HG02981 (cell line): Measurements from ENCODE around the gene GPSM3.

Experiments
- ATAC-seq: cut with Tn5 transposase; IDR thresholded peaks from one replicate; pipeline ENCODE4 v1.9.1; 2021; ENCODE audit warnings: mild to moderate bottlenecking, moderate library complexity; ENCODE audit not compliant: unreplicated experiment

The GPSM3 gene

DNA sequence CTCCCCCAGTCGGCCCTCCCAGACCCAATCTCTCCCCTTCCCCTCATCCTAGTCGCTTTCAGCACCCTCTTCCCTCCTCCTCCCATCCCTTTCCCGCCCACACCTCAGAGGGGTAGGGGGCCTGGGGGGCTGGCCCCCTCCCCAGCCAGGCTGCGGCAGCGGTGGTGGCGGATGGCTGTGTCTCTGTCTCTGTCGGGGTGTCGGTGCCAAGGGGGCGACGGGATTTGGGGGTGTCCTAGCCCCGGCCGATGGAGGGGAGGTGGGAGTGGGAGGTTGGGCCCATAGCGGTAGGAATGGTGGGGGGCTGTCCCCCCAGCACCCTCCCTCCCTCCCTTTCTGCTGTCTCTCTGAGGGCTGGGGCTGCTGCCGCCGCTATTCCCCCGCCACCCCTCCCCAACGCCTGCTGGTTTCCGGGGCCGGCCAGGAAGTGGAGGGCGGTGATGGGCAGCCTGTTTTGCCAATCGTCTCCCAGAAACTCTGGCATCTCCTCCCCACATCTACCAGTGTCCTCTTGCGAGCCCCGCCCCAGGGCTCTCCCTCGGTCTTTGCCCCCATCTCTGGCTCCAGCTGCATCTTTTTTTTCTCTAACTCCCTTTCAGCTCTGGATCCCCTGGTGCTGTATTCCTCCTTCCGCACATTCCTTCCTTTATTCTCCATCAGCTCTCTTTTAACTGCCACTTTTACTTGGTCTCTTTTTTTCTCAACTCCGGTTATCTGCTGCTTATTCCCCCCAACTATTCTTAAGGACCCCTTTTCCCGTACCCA lies 16.6 kb downstream of the GPSM3 start, which contains the start of gene AGPAT1:
AGPAT1 (minus strand) TSS at position 374 of the 765 bp plus-strand sequence. CDS start 4,588 bp downstream, outside the sequence.
- no peak for ATAC-seq

DNA sequence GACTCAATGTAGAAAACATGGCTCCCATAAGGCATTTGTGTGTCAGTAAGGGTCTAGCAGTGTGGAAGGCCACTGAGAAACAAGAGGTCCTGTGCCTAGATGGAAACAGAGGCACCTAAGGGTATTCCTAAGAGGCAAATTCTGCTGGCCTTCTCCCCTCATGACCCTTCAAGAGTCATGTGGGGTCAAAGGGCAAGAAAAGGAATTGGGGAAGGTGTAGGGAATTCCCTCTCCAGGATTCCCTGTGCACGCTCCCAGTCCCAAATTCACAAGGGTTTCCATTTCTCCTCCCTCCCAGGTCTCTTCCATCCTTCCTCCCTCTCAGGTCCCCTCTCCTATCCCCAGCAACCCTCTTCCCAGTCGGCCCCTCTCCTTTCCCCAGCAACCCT lies 17.1 kb downstream of the GPSM3 start:
- ATAC-seq, result no peak

DNA sequence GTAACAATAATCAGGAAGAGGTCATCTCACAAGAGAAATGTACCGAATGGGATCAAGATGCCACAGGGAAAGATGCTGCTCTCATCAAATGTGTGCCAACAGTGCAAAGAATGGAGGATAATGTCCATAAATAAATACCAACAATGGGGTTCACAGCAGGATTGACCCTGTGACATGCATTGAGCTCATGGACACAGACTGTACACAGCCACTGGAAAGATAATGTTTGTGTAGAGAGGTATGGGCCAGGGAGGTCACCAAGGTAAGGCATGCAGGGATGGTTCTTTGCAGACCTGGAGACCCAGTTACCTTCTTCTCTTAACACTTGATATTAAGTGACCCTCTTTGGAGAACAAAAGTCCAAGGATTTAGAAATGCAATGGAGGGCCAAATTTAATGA lies 18.0 kb downstream of the GPSM3 start:
- no peak for ATAC-seq

DNA sequence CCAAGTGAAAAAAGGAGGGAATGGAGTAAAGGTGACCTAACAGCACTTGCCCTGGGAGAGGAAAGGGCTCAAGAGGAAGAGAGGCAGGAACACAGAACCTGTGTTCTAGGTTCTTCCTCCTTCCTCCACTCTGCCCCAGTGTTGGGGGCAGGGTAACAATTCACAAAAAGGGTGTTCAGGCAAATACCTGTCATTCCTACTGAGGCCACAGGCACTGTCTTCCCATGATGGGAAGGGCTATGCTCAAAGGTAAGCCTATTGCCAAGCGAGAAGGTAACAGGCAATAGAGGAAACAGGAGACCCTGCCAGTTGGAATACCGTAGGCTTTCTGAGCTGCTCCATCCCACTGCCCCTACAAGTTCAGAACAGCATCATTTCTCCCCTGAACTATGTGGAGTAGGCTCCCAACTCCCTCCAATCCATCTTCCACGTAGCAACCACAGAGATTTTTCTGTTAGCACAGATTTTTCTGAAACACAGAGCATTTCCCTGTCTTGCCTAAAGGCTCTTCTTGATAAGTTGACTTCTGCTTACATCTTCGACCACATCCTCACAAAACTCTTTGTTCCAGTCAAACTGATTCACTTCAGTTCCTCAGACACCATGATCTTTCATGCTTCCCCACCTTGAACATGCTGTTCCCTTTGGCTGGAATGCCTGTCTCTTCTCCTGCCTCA lies 19.3 kb downstream of the GPSM3 start:
- ATAC-seq, result no peak

DNA sequence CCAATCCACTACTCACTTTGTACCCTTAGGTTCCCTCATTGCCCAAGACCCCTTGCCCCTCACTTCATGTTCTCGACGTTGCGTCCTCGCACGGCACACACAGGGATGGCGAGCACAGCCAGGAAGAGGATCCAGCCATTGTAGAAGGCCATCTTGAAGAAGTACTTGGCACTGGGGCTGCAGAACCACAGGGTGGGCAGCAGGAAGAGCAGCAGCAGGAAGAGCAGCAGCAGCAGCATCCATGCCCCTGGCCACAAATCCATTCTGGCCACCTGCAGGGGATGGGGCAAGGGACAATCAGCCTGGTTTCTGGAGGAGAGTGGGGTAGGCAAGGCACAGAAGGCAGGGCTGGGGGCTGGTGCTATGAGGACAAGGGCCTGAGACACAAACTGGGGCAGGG lies 21.2 kb downstream of the GPSM3 start:
- ATAC-seq, result no peak

DNA sequence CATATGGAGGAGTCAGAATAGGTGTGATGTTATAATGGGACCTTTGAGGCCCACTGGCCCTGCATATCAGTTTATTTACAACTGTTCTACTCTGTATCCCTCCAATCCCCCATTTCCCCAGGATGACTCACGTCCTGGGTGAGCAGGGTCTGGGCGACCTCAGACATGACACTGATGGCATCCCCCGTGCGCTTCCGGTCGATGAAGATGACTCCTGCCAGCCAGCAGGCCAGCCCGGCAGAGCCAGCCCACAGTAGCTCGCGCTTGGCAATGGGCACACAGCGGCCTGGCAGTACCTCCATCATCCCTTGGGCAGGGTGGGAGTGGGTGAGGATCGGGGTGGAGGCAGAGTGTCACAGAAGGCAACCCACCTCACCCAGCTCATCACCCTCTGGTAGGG lies 22.1 kb downstream of the GPSM3 start:
- ATAC-seq, result no peak

DNA sequence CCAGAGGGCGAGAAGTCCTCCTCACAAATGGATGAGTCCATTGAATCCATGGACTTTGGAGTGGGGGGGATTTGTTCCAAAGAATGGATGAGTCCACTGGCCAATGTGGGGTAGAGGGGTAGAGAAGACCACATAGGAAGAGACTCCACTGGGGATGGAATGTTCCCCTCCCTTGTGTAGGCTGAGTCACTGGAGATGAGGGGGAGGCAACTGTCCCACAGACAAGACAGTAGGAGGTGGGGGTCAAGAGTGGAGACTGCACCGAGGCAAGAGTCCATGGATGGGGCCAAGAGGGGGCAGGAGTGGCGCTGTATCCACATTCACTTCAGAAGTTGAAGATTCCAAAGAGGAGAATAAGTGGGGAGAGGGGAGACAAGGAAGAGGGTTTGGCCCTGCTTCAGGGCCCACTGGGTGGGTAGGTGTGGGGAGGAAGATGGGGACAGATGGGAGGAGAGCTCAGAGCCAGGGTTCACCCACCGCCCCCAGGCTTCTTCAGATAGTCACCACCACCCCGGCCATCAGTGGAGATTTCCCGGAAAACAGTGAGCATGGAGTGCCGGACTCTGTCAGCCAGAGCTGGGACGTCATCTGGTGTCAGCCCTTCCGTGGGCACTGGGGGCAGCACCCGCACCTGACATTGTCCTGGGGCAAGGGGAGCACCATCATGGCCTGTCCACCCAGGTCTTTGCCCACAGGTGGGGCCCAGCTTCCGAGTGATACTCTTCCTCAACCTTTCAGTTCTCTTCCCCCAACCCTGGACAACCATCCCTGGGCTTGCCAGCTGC lies 23.4 kb downstream of the GPSM3 start:
- no peak for ATAC-seq

DNA sequence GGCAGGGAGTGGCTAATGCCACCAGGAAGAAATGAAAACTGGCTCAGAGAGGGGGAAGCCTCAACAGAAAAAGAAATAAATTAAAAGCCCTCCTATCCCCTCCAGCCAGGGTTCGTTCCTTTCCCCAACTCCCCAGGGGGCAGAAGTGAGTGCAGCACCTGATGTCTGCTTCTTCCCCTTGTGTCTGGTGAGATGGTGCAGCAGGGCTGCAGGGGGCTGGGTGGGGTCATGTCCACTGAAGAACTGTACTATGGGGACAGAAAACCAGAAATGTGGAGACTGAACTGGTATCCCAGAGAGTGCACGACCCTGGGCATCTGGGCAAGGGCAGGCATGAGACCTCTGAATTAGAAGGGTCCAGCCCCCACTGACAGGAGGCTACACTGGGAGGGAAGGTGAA lies 24.1 kb downstream of the GPSM3 start:
- ATAC-seq, result no peak

DNA sequence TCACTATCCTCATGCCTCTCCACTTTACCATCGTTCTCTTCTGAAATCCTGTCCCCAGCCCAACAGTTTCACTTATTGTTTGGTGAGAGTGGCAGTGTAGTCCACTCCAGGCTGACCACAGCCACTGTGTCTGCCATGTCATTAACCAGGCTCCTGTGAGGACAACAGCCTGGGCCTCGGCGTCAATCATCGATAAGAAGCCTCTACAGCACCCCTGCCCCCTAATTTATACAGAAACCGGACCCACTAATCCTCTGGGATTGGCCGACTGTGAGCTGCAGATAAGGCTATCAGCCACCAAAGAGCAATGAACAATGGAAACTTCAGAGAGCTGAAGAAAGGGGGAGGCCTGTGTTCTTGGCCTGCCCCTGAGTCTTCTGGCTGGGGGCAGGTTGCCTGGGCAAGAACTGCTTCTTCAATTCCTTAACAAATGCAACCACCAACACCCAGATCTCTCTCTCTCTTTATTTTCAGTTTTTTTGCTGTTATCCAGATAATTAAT lies 24.6 kb downstream of the GPSM3 start:
- ATAC-seq, result no peak

DNA sequence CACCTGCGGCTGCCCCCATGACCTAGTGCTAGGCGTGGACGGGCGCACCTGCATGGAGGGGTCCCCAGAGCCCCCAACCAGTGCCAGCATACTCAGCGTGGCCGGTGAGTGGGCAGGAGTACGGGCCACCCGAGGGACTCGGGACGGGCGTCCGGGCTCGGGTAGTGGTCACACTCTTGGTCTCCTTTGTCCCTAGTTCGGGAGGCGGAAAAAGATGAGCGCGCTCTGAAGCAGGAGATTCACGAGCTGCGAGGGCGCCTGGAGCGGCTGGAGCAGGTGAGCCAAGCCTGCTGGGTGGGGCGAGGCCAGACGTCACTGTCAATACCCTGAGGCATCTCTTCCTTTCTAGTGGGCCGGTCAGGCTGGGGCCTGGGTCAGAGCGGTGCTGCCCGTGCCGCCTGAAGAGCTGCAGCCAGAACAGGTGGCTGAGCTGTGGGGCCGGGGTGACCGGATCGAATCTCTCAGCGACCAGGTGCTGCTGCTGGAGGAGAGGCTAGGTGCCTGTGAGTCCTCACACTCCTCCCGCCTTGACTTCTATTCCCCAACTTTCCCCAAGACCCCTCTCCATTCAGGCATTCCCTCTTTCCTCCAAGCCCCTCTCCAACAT lies 25.2 kb downstream of the GPSM3 start:
- no peak for ATAC-seq

DNA sequence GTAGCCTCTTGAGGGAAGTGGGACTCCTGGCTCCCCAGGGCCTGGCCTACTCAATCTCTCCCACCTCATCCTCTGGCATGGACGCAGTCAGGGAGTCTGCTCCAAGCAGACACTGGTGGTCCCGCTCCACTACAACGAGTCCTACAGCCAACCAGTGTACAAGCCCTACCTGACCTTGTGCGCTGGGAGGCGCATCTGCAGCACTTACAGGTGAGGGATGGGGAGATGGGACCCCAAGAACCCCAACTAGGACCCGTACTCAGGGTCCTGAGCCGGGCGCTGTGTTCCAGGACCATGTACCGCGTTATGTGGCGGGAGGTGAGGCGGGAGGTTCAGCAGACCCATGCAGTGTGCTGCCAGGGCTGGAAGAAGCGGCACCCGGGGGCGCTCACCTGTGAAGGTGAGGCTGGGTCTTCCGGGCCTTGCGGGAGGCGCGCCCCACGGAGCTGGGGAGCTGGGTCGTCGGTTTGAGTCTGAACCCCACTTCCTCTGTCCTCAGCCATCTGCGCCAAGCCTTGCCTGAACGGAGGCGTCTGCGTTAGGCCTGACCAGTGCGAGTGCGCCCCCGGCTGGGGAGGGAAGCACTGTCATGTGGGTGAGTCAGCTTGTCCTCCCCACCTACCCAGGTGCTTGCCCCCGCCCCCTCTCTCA lies 25.9 kb downstream of the GPSM3 start:
- no peak for ATAC-seq

DNA sequence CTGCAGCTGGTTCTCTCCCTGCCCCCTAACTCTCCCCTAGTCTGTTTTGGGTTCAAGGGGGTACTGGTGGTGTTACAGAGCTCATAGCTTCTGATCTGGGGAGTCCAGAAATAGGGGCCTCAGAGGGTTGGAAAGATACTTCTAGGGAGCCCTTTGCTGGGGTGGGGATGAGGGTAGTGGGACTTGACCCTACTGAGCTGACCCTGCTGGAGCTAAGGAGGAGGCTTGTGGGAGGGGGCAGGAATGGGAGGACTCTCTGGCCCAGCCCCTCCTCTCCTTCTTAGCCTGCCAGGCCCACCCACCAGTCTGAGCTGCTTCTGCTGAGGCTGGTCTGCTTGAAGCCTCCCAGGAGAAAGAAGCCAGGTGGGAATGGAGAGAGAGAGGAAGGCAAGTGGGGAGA lies 28.1 kb downstream of the GPSM3 start, which contains the start of gene EGFL8:
EGFL8 (plus strand) TSS at position 301 of the 400 bp plus-strand sequence. CDS start 1,571 bp downstream, outside the sequence.
- no peak for ATAC-seq

DNA sequence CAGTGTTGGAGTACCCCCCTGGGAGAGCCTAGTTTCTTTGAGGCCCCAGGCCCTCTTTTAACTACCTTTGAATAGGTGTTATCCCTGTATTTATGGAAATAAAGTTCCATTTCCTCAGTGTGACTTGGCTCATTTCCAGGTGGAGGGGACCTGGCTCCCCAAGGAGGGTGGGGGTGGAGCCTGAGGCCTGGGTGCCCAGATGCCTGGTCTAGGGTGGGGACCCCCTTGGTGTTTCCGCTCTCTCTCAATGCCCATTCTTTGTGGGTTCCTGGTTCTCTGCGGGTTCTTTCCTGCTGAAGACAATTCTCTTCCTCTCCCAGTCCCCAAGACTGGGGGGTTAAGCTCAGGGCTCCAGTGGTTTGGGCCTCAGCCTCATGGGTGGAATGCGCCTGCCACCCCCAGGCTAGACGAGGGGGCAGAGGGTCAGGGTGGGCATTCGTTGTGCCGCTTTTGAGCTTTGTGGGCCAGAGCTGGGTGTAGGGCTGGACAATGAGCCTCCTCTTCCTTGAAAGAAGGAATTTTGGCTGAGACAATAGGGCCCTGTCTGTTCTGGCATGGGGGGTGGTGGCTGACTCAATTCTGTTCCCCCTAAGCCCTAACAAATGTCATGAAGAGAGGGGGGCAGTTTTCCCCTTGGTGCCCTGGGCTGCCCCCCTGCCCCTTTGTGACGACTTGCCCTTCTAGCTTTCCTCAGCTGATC lies 28.7 kb downstream of the GPSM3 start:
- ATAC-seq, result no peak

DNA sequence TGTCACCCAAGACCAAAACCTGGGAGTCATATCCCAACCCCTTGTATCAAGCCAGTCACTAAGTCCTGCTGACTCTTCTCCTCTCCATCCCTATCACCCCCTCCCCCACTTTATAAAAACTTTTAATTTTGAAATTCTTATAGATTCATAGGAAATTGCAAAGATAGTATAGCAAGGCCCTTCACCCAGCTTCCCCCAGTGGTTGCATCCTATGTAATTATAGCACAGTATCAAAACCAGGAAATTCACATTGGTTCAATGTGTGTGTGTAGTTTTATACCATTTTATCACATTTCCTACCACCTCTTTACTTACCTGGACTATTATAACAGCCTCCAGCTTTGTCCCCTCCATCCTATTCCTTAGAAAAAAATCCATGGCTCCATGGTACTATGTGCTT lies 34.4 kb downstream of the GPSM3 start:
- no peak for ATAC-seq

DNA sequence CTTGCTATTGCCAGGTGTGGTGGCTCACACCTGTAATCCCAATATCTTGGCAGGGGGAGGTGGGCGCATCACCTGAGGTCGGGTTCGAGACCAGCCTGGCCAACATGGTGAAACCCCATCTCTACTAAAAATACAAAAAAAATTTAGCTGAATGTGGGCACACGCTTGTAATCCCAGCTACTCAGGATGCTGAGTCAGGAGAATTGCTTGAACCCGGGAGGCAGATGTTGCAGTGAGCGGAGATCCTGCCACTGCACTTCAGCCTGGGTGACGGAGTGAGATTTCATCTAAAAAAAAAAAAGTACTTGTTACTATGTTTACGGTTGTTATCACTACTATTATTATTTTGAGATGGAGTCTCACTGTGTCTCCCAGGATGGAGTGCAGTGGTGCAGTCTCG lies 35.6 kb downstream of the GPSM3 start:
- ATAC-seq, result no peak

DNA sequence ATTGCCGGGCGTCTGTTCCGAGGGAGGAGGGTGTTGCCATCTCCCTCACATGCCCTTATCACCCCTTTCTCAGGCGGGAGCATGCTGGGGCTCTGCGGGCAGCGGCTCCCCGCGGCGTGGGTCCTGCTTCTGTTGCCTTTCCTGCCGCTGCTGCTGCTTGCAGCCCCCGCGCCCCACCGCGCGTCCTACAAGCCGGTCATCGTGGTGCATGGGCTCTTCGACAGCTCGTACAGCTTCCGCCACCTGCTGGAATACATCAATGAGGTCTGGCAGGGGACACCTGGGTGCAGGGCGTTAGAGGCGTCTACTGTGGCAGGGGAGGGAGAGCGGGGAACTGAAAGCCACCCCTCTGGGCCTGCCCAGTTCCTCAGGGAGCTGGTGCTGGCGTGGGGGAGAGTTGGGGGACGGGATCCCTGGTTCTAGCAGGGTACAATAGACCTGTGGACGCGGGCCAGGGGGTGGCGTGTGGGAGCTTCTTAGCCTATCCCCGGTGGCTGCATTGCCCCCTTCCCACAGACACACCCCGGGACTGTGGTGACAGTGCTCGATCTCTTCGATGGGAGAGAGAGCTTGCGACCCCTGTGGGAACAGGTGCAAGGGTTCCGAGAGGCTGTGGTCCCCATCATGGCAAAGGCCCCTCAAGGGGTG lies 37.8 kb downstream of the GPSM3 start:
- no peak for ATAC-seq

DNA sequence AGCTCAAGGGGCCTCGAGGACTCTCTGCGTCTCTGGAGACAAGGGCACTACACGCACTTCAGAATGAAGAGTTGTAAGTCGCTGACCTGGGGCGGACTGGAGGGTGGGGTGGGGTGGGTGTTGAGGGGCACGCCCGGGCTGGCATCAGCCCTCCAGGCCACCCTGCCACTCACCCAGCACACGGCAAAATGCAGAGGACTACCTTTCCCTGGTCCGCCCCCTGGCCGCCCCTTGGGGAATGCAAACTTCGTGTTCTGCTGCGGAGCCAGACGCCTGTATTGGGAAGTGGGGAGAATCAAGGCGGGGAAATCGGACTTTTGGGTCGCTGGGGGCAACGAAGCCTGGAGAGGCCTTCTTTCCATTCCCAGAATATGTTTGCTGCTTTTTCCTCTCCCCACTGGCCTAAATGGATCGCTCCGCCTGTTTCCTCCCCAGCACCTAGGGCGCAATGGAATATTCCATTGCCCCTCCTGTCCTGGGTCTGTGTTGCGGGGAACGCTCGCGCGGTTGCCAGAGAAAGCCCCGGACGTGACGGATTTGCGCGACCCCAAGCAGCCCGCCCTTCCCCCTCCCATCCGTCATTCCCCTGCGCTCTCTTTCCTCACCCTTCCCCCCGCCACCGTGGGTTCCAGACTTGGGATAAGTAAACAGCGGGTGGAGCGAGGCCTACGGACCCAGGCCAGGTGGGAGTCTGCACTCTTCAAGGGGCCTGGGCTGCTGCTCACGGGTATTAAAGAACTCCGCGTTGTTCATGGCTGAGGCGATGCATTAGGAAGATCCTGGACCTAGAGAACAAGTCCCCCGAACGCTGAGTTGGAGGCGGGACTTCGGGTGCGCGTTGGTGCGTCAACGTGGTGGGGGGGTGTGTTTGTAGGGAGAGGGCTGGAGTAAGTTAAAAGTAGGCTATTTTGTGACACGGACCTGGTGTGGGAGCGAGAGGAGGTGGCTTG lies 38.6 kb downstream of the GPSM3 start, which contains the start of gene PPT2:
PPT2 (plus strand) TSS at position 578 of the 950 bp plus-strand sequence. CDS start 454 bp downstream, outside the sequence.
- ATAC-seq, result no peak
